Measurements from ENCODE around the gene CHKA. TPM values are rescaled to one million over a fixed set of nuclear protein-coding genes. Genes with fewer than 3 reads are reported as not detected.
A peak's percentile ranks its signal among the peaks of the same experiment; 100 is the strongest.

Gene CHKA
- total RNA-seq, 2 experiments from 2014 or later: 17.6 to 17.8 TPM

- Mint-ChIP-seq H3K4me3 (peak within 1 kb of the TSS; percentile 92), H3K27ac (peak within 1 kb of the TSS; percentile 95), H3K9me3 (no peaks in the 10 kb centered on the region)
Measured at GRCh38 chr11:68030318-68031143, 90.7 kb downstream of the CHKA start, which contains the start of gene NDUFS8. NDUFS8 (plus strand) TSS chr11:68030681; CDS start chr11:68032152, 1,471 bp downstream.

GRCh38 chr11:68028802-68029545 is 92.2 kb downstream of the CHKA start:
- peaks cover 4% of the 10 kb centered on the region for H3K9me3 Mint-ChIP-seq
- H3K4me3 Mint-ChIP-seq: peak overlapping the region; percentile 92
- peaks cover 14% of the 10 kb centered on the region for H3K36me3 Mint-ChIP-seq
- peak overlapping the region; percentile 47 for H3K27ac Mint-ChIP-seq
- no peak for DNase-seq
- H3K27me3 Mint-ChIP-seq: no peaks in the 10 kb centered on the region
- H3K4me1 Mint-ChIP-seq: peaks cover 16% of the 10 kb centered on the region

More at GRCh38 chr11:68030318-68031143, 90.7 kb downstream of the CHKA start, which contains the start of gene NDUFS8:
- H3K4me1 Mint-ChIP-seq: peaks cover 16% of the 10 kb centered on the region
- peak; percentile 96 for DNase-seq
- H3K36me3 Mint-ChIP-seq: peaks cover 6% of the 10 kb centered on the region
- H3K27me3 Mint-ChIP-seq: no peaks in the 10 kb centered on the region

- H3K36me3 Mint-ChIP-seq: peaks cover 14% of the 10 kb centered on the region
- H3K4me3 Mint-ChIP-seq: no peak overlapping the region
- H3K27me3 Mint-ChIP-seq: no peaks in the 10 kb centered on the region
- no peak for DNase-seq
- H3K27ac Mint-ChIP-seq: no peak overlapping the region
- H3K9me3 Mint-ChIP-seq: peaks cover 4% of the 10 kb centered on the region
- peaks cover 16% of the 10 kb centered on the region for H3K4me1 Mint-ChIP-seq
Measured at GRCh38 chr11:68027667-68028066, 93.5 kb downstream of the CHKA start.

- DNase-seq: no peak
- Mint-ChIP-seq H3K27ac (no peak overlapping the region), H3K9me3 (peaks cover 4% of the 10 kb centered on the region), H3K36me3 (peaks cover 14% of the 10 kb centered on the region), H3K4me1 (peaks cover 12% of the 10 kb centered on the region), H3K27me3 (no peaks in the 10 kb centered on the region), H3K4me3 (no peak overlapping the region)
Measured at GRCh38 chr11:68026391-68027105, 94.6 kb downstream of the CHKA start.

GRCh38 chr11:68025047-68025446 is 96.1 kb downstream of the CHKA start:
- DNase-seq: no peak
- no peak overlapping the region for H3K27ac Mint-ChIP-seq

GRCh38 chr11:68024508-68024907 is 96.7 kb downstream of the CHKA start:
- no peak overlapping the region for H3K4me3 Mint-ChIP-seq
- no peak for DNase-seq
- H3K27ac Mint-ChIP-seq: no peak overlapping the region
- peaks cover 14% of the 10 kb centered on the region for H3K36me3 Mint-ChIP-seq
- H3K9me3 Mint-ChIP-seq: peaks cover 4% of the 10 kb centered on the region
- no peaks in the 10 kb centered on the region for H3K27me3 Mint-ChIP-seq
- peaks cover 8% of the 10 kb centered on the region for H3K4me1 Mint-ChIP-seq

More at GRCh38 chr11:68025047-68025446, 96.1 kb downstream of the CHKA start:
- H3K4me3 Mint-ChIP-seq: no peak overlapping the region
- H3K27me3 Mint-ChIP-seq: no peaks in the 10 kb centered on the region
- peaks cover 14% of the 10 kb centered on the region for H3K36me3 Mint-ChIP-seq
- H3K4me1 Mint-ChIP-seq: peaks cover 9% of the 10 kb centered on the region
- peaks cover 4% of the 10 kb centered on the region for H3K9me3 Mint-ChIP-seq

GRCh38 chr11:68022531-68022930 is 98.7 kb downstream of the CHKA start:
- DNase-seq: no peak
- Mint-ChIP-seq H3K27ac (no peak overlapping the region), H3K36me3 (peaks cover 14% of the 10 kb centered on the region), H3K27me3 (no peaks in the 10 kb centered on the region), H3K4me3 (no peak overlapping the region), H3K4me1 (no peaks in the 10 kb centered on the region), H3K9me3 (peaks cover 4% of the 10 kb centered on the region)

GRCh38 chr11:68021167-68021787 is 99.9 kb downstream of the CHKA start:
- Mint-ChIP-seq H3K36me3 (peaks cover 12% of the 10 kb centered on the region), H3K9me3 (peaks cover 4% of the 10 kb centered on the region), H3K4me3 (no peak overlapping the region), H3K4me1 (no peaks in the 10 kb centered on the region), H3K27me3 (no peaks in the 10 kb centered on the region), H3K27ac (no peak overlapping the region)
- no peak for DNase-seq

GRCh38 chr11:68020575-68020974 is 100.6 kb downstream of the CHKA start:
- no peak for DNase-seq
- peaks cover 8% of the 10 kb centered on the region for H3K36me3 Mint-ChIP-seq
- no peak overlapping the region for H3K27ac Mint-ChIP-seq
- H3K4me3 Mint-ChIP-seq: no peak overlapping the region
- H3K27me3 Mint-ChIP-seq: no peaks in the 10 kb centered on the region
- no peaks in the 10 kb centered on the region for H3K4me1 Mint-ChIP-seq
- peaks cover 4% of the 10 kb centered on the region for H3K9me3 Mint-ChIP-seq

- no peak overlapping the region for H3K27ac Mint-ChIP-seq
- DNase-seq: no peak
- no peaks in the 10 kb centered on the region for H3K36me3 Mint-ChIP-seq
Measured at GRCh38 chr11:68019486-68019885, 101.7 kb downstream of the CHKA start.

GRCh38 chr11:68018730-68019190 is 102.4 kb downstream of the CHKA start:
- no peak for DNase-seq
- no peaks in the 10 kb centered on the region for H3K36me3 Mint-ChIP-seq
- no peak overlapping the region for H3K27ac Mint-ChIP-seq
- no peaks in the 10 kb centered on the region for H3K27me3 Mint-ChIP-seq
- no peak overlapping the region for H3K4me3 Mint-ChIP-seq
- no peaks in the 10 kb centered on the region for H3K4me1 Mint-ChIP-seq
- H3K9me3 Mint-ChIP-seq: no peaks in the 10 kb centered on the region

More at GRCh38 chr11:68019486-68019885, 101.7 kb downstream of the CHKA start:
- H3K27me3 Mint-ChIP-seq: no peaks in the 10 kb centered on the region
- H3K4me1 Mint-ChIP-seq: no peaks in the 10 kb centered on the region
- no peak overlapping the region for H3K4me3 Mint-ChIP-seq
- H3K9me3 Mint-ChIP-seq: peaks cover 2% of the 10 kb centered on the region

GRCh38 chr11:68017980-68018729 is 103.0 kb downstream of the CHKA start:
- H3K27me3 Mint-ChIP-seq: no peaks in the 10 kb centered on the region
- no peaks in the 10 kb centered on the region for H3K9me3 Mint-ChIP-seq
- no peaks in the 10 kb centered on the region for H3K4me1 Mint-ChIP-seq
- no peaks in the 10 kb centered on the region for H3K36me3 Mint-ChIP-seq
- no peak overlapping the region for H3K4me3 Mint-ChIP-seq
- DNase-seq: no peak
- H3K27ac Mint-ChIP-seq: no peak overlapping the region

- no peak overlapping the region for H3K27ac Mint-ChIP-seq
- no peak overlapping the region for H3K4me3 Mint-ChIP-seq
- no peaks in the 10 kb centered on the region for H3K9me3 Mint-ChIP-seq
- DNase-seq: no peak
- H3K36me3 Mint-ChIP-seq: no peaks in the 10 kb centered on the region
- no peaks in the 10 kb centered on the region for H3K4me1 Mint-ChIP-seq
- no peaks in the 10 kb centered on the region for H3K27me3 Mint-ChIP-seq
Measured at GRCh38 chr11:68016904-68017817, 104.0 kb downstream of the CHKA start.
